NCI-H1436 (cell line): ENCODE results near the gene NIPBL.
"Not testable (repeated sequence)": the region's sequence is repeated elsewhere in the genome, so short reads cannot be mapped to it uniquely, and the experiment has no call there.

Source experiments
- DNase-seq: peaks from one replicate; lab custom pipeline; 2025; lab: John Stamatoyannopoulos, UW

The NIPBL gene

GRCh38 chr5:37088009-37088408 is 211.4 kb downstream of the NIPBL start:
- no peak for DNase-seq

GRCh38 chr5:37090123-37090726 is 213.7 kb downstream of the NIPBL start:
- no peak for DNase-seq

- no peak for DNase-seq
These were observed 214.2 kb downstream of the NIPBL start for GRCh38 chr5:37090781-37091180.

- DNase-seq = not testable (repeated sequence)
These were observed 217.2 kb downstream of the NIPBL start for GRCh38 chr5:37093795-37094194.

GRCh38 chr5:37099267-37099666 is 222.7 kb downstream of the NIPBL start:
- DNase-seq = not testable (repeated sequence)

- DNase-seq = no peak
These were observed 226.7 kb downstream of the NIPBL start for GRCh38 chr5:37103302-37103701.

- DNase-seq = no peak
These were observed 232.8 kb downstream of the NIPBL start for GRCh38 chr5:37109338-37109737.

GRCh38 chr5:37110135-37110534 is 233.6 kb downstream of the NIPBL start:
- no peak for DNase-seq

- DNase-seq = no peak
These were observed 235.1 kb downstream of the NIPBL start for GRCh38 chr5:37111426-37112382.

- DNase-seq = no peak
These were observed 235.9 kb downstream of the NIPBL start for GRCh38 chr5:37112383-37112991.
